Measurements from ENCODE around the gene KDM8. TPM values are rescaled to one million over a fixed set of nuclear protein-coding genes. Genes with fewer than 3 reads are reported as not detected.
A peak's percentile ranks its signal among the peaks of the same experiment; 100 is the strongest.

KDM8 gene
- total and polyA plus RNA-seq, 9 of the 15 experiments (the other 6 are each of a cell fraction or from before 2014, with no cell fraction given): 0.61 to 9.1 (median 5.4) TPM

- TF ChIP-seq DDX20 (tag; IDR thresholded peaks at IDR 0.05; ENCODE audit: low read depth): no peak
- TF ChIP-seq HEY1 (CRISPR knock-in tag; IDR thresholded peaks at IDR 0.05; ENCODE audit: borderline replicate concordance): no peak
- no peak for TF ChIP-seq KLF6 (CRISPR knock-in tag; IDR thresholded peaks at IDR 0.05; ENCODE audit: borderline replicate concordance)
- TF ChIP-seq STAT5B (CRISPR knock-in tag; IDR thresholded peaks at IDR 0.05): no peak
- TF ChIP-seq ZMIZ1 (IDR thresholded peaks at IDR 0.05; ENCODE audit: low read depth in 2 of 2, low read length in 2 of 2): no peak
These were observed 29.3 kb upstream of the KDM8 start (continued) for GRCh38 chr16:27174007-27174406.

GRCh38 chr16:27174798-27175197 lies 28.5 kb upstream of the KDM8 start:
- Histone ChIP-seq H4K20me1 (replicated peaks; ENCODE audit: control insufficient read depth, insufficient read depth, low read length) (no peaks in the 10 kb centered on the region), H3K9me1 (ENCODE audit: control insufficient read depth, insufficient read depth, low read length) (no peaks in the 10 kb centered on the region), H3K27me3 (ENCODE audit: control insufficient read depth in 2 of 2, insufficient read depth in 2 of 2, low read length in 2 of 2) (0 out of 5 replicates have a peak, but pooled peaks cover 0 to 3% of the 10 kb centered on the region in 2 experiments), H3K4me1 (replicated peaks in 1 of 2; ENCODE audit: control insufficient read depth in 2 of 2, insufficient read depth in 2 of 2, low read length in 2 of 2) (no peaks in the 10 kb centered on the region; a peak in 1 of 5 replicates), H3K27ac (ENCODE audit: extremely low read depth, low read depth, low read length) (no peak overlapping the region), H3K4me3 (no peak overlapping the region), H3K9ac (ENCODE audit: insufficient read depth in 1 of 2, low read depth in 2 of 2, low read length in 2 of 2) (no peak overlapping the region), H3K36me3 (ENCODE audit: control insufficient read depth, insufficient read depth, low read length) (no peaks in the 10 kb centered on the region), H3K4me2 (ENCODE audit: insufficient read depth, low read length) (peak overlapping the region; percentile 10; the same call in 1 of the 2 replicates), H3K9me3 (replicated peaks; ENCODE audit: control insufficient read depth, insufficient read depth, low read depth, low read length) (no peaks in the 10 kb centered on the region), H2AFZ (ENCODE audit: low read depth, low read length) (no peak overlapping the region), H3K79me2 (ENCODE audit: control insufficient read depth, insufficient read depth, low read length) (no peaks in the 10 kb centered on the region)
- no TSS peak for BruUV-seq (replicated peaks)
- ChIA-PET POLR2A (no interaction called here), CTCF (ENCODE audit: low intra/inter-chr PET ratio) (no interaction called here)
- in situ Hi-C loops (cut with MboI): loop anchor here (5.0 to 10.0 kb wide), 2 partner anchors 193 to 280 kb away; no protein-coding TSS in a partner anchor
- 12% methylated on average over 6 of the region's 6 CpGs for WGBS (ENCODE audit: insufficient coverage, low coverage, missing lambda C conversion rate)
- intact Hi-C loops (cut with micrococcal nuclease): loop anchor here (5.0 to 10.0 kb wide), 2 partner anchors 110 to 283 kb away; no protein-coding TSS in a partner anchor
- FAIRE-seq: peak; percentile 80
- peak in 3 of 4 experiments; percentile 29 to 43 (median 37) for DNase-seq (ENCODE audit: extremely low read depth in 1 of 4, low spot score in 3 of 4)
- ATAC-seq: 0 out of 3 replicates have a peak, but pooled peaks have one; percentile 28
- no peak for TF ChIP-seq ZC3H8 (IDR thresholded peaks at IDR 0.05)
- TF ChIP-seq, protein P1, sequence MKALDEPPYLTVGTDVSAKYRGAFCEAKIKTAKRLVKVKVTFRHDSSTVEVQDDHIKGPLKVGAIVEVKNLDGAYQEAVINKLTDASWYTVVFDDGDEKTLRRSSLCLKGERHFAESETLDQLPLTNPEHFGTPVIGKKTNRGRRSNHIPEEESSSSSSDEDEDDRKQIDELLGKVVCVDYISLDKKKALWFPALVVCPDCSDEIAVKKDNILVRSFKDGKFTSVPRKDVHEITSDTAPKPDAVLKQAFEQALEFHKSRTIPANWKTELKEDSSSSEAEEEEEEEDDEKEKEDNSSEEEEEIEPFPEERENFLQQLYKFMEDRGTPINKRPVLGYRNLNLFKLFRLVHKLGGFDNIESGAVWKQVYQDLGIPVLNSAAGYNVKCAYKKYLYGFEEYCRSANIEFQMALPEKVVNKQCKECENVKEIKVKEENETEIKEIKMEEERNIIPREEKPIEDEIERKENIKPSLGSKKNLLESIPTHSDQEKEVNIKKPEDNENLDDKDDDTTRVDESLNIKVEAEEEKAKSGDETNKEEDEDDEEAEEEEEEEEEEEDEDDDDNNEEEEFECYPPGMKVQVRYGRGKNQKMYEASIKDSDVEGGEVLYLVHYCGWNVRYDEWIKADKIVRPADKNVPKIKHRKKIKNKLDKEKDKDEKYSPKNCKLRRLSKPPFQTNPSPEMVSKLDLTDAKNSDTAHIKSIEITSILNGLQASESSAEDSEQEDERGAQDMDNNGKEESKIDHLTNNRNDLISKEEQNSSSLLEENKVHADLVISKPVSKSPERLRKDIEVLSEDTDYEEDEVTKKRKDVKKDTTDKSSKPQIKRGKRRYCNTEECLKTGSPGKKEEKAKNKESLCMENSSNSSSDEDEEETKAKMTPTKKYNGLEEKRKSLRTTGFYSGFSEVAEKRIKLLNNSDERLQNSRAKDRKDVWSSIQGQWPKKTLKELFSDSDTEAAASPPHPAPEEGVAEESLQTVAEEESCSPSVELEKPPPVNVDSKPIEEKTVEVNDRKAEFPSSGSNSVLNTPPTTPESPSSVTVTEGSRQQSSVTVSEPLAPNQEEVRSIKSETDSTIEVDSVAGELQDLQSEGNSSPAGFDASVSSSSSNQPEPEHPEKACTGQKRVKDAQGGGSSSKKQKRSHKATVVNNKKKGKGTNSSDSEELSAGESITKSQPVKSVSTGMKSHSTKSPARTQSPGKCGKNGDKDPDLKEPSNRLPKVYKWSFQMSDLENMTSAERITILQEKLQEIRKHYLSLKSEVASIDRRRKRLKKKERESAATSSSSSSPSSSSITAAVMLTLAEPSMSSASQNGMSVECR (CRISPR knock-in tag; IDR thresholded peaks at IDR 0.05): no peak
- peak; percentile 75; the same call in 1 of the 2 replicates for TF ChIP-seq CTBP1 (IDR thresholded peaks at IDR 0.05; ENCODE audit: borderline replicate concordance)
- peak; percentile 25; the same call in 1 of the 2 replicates for TF ChIP-seq ATF7 (IDR thresholded peaks at IDR 0.05)
- TF ChIP-seq RAD51 (IDR thresholded peaks at IDR 0.05; ENCODE audit: borderline replicate concordance, low read depth): no peak
- no peak for TF ChIP-seq RHOXF2B (CRISPR knock-in tag; conservative IDR thresholded peaks at IDR 0.05)
- TF ChIP-seq TEAD4 (IDR thresholded peaks at IDR 0.05; ENCODE audit: low read length): peak; percentile 34; the same call in 1 of the 2 replicates
- TF ChIP-seq TEAD4 (CRISPR knock-in tag; IDR thresholded peaks at IDR 0.05; ENCODE audit: borderline replicate concordance): no peak
- TF ChIP-seq RCOR1 (IDR thresholded peaks at IDR 0.05; ENCODE audit: borderline replicate concordance in 1 of 2, low read depth in 2 of 2, low read length in 2 of 2): peak in 1 of 2 experiments; percentile 72; a peak in 2 of 4 replicates

All from K562 (cell line).